UCSD-AML1 (cell line): Measurements from ENCODE around the gene PRKAR1B.
"Not testable (repeated sequence)": the region's sequence is repeated elsewhere in the genome, so short reads cannot be mapped to it uniquely, and the experiment has no call there.

ENCODE experiments used
- DNase-seq: peaks from one replicate; lab custom pipeline; 2025; ENCODE audit not compliant: unreplicated experiment; lab: John Stamatoyannopoulos, UW

PRKAR1B gene

DNA sequence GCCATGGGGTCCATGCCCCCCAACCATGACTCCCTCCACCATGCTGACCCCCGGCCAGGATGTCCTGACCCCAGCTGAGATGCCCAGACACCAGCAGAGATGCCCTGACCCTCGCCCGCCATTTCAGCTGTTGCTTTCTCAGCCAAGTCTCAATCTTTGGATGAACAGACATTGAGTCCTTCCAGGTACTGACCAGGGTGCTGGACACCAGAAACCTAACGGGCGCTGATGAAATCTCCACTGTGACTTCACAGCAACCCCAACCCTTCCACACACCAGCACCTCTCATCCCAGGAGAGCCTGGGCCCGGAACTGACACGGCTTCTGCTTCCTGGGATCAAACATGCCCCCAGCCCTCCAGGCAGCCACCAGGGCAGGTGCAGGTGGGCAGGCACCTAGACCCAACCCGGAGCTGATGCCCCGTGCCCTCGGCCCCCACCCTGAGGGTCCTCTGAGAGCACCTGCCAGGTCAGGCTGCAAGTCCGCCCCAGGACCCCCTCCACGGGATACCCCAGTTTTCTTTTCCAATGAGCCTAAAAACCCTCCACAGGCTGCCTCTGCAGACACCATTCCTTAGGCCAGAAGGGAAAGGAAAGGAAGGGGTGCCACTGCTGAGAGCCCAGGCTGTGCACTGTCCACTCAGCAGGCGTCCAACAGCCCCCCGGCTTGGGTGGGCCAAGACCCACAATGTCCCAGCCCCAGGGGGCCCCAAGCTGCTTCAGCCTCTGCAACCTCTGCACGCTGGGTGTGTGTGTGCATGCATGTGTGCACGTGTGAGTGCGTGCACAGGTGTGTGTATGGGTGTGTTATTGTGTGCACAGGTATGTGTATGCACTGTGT is 164.1 kb downstream of the PRKAR1B start:
- no peak for DNase-seq

DNA sequence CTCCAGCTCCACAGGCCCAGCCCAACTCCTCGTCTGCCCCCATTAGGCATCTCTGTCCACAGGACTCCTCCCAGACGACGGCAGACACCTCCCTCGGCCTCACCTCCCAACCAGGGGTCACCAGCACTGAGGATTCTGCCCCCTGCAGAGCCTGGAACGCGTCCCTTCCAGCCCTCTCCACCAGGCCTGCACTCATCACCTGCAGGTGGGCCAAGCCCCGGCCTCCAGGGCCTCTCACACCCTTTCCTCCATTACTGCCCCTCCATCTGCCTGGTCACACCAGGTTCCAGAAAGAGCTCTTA is 164.8 kb downstream of the PRKAR1B start:
- no peak for DNase-seq

DNA sequence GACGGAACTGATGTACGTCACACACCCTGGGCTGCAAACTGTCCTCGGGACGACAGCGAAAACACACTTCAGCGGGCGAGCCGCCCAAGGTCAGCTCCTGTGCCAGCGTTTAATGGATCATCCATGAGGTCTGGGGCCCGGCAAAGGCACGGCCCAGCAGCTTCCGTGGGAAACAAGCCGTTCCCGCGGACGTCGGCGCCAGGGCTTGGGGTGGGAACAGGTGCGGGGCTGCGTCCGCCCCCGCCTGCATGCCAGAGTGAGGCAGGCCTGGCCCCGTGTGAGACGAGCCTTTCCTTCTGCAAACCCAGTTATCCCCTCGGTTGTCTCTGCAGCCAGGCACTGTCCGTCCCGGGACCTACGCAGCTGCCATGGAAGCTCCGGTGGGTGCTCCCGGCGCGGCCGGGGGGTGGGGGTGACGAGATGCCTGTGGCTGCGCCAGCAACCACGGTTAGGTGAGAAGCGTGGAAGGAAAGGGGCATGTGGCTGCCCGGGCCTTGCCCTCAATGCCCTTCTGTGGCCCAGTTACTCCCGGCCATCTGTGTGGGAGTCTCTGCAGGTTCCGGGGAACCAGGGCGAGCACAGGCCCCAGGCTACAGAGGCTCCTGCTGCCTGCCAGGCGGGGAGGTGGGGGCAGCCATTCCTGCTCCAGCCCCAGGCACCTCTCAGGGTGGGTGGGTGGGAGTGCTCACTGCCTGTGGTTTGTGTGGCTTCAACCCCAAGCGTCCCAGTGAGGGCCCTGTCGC is 165.3 kb downstream of the PRKAR1B start:
- DNase-seq: no peak

DNA sequence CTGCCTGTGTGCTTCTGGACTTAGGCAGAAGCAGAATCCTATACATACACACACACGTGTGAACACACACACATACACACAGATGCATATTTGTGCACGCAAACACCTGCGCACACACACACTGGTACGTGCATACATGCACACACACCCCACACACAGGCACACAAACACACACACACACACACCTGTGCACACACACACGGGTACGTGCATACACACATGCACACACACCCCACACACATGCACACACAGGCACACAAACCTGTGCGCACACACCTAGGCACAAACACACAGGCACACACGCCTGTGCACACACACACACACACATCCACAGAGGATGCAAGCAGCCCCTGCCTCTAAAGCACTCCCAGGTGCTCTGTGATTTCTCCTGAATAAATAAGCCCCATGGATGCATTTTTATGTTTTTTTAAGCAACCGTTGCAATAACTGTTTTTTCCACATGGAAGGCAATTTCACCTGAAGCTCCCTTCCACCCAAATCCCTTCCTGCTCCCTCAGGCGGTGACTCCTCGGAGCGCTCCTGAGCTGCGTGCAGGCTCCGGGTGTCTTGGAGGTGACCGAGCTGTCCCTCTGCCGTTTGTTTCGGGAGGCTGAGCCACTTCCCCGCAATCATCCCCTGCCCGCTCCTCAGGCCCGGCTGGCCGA is 166.0 kb downstream of the PRKAR1B start:
- DNase-seq: no peak

DNA sequence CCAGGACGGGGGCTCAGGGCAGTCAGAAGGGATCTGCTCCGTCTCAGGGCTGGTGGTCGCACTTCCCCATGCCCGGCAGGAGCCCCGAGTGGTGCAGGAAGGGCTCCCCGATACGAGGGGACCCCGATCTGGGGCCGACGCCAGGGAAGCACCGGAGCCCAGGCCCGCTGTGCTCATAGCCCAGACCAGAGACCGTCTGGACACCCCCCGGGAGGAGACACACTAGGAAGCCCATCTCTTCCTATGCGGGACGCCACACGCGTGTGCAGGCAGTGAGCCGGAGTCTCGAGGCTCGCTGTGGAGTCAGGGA is 167.7 kb downstream of the PRKAR1B start:
- DNase-seq: no peak

DNA sequence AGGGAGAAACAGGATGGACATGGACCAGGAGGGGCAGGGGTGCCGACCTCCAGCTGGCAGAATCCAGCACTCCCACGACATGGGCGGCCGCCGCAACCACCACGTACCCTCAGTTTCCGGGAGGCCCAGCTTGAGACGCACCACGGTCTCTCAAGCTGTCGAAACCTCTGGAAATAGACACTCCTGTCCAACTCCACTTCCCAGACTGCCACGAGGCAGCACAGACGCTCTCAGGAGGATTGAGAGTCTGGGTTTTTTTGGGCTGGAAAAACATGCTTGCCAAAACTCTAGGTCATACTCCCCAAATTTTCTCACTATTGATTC is 169.6 kb downstream of the PRKAR1B start:
- no peak for DNase-seq

DNA sequence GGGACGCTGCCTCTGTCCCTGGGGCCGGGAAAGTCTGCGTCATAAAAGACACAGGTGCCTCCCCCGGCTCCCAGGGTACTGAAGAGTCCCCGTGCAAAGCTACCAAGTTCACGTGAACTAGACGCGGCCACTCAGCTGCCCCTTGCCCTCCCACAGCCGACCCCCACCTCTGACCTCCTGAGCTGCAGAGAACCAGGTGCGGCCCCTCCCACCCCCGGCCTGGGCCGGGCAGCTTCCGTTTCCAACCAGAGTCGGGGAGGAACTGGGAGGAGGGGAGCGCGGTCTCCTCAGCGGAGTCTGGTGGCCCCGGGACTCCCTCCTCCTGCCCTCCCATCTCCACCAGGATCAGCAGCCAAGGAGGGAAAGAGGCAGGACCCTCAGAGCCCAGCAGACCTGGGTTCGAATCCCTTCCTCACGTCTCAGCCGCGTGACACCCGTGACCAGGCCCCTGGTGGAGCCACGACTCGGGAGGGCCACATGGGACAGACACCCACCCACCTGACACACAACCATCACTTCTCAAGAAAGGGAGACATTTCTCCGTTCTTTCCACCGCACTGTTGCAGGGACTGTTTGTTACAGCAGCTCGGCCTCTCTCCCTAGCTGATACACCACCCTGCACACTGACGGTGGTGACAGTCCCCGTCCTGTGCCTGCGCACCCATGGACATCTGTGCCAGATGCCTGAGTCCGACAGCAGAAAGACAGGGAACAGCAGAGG is 170.1 kb downstream of the PRKAR1B start:
- no peak for DNase-seq

DNA sequence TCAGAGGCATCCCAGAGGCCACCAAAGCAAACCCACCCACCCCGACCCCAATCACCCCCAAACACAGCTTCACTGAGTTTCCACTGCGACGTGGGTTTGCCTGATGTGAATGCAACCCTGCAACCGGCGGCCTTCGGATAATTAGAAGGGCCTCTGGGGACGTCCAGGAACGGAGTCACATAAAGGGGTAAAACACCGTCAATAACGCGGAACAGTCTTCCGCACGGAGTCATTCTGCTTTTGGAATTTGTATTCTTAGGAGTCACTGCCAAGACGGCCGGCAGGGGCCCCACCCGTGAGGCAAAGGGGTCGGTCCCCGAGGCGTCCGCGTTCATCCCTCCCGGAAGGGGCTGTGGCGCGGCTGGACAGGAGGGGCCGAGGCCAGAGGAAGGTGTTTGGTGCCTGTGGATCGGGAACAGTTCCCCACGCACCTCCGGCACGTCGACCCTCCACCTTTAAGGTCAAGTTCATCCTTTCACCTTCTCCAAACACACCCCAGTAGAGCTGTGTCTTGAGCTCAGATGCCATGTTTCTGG is 170.7 kb downstream of the PRKAR1B start:
- no peak for DNase-seq

DNA sequence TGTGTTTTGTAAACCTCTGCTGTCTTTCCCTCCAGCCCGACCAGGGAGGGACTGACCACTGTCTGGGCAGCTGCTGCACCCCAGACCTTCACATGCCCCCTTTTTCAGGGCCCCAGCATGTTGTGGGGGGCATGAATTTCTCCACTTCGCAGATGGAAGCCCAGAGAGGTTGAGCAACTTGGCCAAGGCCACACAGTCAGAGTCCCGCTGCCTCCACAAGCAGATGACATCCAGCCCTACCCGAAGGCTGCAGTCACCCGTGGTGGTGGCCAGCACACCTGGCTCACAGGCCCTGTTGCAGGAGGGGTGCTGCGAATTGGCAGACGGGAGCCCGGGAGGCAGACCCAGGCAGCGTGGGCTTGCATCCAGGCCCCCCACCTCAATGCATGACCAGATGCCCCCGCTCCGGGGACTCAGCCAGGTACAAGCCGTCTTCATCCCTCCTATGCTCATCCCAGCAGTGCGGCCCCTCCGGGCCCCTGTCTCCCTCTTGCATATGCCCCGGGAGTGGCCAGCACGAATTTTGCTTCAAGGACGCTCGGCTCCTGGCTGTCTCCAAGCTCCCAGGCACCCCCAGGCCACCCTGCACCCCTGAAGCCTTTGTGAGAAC is 171.4 kb downstream of the PRKAR1B start:
- DNase-seq: no peak

DNA sequence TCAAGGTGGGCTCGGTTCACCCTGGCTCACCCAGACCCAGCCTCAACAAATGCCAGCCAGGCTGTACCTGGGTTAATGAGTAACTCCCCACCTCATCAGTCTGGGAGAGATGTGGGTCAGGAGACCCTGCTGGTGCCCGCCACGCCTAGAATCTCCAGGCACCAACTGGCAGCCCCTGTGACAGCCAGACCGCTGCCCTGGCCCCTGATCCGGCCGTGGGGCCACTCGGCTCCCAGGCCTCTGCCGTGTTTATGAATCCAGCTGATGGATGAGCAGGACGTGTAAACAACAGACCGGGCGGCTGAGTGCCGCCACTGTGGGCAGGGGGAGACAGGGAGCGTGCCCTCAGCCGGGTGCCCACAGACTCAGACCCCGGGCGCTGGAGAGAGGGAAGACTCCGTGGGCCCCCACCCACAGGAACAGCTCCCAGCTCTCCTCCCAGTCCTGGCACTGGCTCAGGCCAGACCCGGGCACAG is 173.4 kb downstream of the PRKAR1B start:
- no peak for DNase-seq

DNA sequence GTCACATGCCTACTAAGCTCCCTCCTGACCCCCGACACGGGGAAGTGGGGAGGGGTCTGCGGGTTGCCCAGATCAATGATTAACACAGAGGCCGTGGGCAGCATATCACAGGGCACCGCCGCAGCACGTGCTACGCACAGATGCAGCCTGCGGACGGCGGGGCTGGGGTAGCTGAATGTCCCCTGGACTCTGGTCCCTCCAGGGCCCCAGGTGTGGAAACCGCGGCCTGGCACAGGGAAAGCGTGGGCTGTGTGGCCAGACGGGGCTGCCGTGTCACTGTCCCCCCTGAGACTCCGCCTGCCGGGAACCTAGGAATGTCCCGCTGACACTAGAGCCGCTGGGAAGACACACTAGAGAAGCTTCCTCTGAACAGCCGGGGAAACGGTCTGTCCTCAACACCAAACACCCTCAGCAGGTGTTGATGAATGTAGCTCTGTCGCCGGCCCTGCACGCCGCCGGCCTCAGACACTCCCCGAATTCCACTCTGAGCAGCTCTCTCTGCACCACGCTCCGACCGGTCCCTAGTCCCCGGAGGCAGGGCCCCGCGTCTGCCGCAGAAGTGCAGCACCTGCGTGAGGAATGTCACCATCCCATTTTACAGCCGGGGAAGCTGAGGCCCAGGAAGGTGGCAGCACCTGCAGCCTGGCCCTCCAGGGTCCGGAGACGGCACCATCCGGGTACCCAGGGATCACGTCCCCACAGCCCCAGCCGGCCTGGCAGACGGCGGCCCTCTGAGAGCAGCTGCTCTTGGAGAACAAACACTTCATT is 174.0 kb downstream of the PRKAR1B start:
- no peak for DNase-seq

DNA sequence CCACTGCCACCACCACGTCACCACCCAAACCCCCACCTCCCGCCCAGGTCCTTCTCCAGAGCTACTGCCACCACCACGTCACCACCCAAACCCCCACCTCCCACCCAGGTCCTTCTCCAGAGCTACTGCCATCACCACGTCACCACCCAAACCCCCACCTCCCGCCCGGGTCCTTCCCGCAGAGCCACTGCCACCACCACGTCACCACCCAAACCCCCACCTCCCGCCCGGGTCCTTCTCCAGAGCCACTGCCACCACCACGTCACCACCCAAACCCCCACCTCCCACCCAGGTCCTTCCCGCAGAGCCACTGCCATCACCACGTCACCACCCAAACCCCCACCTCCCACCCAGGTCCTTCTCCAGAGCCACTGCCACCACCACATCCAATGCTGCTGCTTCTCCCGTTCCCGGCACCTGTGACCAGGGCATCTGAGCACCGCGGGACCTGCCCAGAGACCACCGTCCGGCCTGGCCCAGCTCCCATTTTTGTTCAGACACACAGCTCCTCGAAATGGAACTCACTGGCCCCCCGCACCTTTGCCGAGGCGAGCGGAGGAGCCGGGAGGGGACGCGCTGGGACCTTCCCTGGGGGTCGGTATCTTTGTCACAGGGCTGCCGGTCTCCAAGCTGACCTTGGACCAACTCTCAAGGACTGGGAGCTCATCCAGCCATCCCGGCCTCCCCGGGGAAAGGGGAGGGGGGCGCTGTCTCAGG is 174.8 kb downstream of the PRKAR1B start:
- not testable (repeated sequence) for DNase-seq

DNA sequence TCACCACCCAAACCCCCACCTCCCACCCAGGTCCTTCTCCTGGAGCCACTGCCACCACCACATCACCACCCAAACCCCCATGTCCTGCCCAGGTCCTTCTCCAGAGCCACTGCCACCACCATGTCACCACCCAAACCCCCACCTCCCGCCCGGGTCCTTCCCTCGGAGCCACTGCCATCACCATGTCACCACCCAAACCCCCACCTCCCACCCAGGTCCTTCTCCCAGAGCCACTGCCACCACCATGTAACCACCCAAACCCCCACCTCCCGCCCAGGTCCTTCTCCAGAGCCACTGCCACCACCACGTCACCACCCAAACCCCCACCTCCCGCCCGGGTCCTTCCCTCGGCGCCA is 175.5 kb downstream of the PRKAR1B start:
- not testable (repeated sequence) for DNase-seq

DNA sequence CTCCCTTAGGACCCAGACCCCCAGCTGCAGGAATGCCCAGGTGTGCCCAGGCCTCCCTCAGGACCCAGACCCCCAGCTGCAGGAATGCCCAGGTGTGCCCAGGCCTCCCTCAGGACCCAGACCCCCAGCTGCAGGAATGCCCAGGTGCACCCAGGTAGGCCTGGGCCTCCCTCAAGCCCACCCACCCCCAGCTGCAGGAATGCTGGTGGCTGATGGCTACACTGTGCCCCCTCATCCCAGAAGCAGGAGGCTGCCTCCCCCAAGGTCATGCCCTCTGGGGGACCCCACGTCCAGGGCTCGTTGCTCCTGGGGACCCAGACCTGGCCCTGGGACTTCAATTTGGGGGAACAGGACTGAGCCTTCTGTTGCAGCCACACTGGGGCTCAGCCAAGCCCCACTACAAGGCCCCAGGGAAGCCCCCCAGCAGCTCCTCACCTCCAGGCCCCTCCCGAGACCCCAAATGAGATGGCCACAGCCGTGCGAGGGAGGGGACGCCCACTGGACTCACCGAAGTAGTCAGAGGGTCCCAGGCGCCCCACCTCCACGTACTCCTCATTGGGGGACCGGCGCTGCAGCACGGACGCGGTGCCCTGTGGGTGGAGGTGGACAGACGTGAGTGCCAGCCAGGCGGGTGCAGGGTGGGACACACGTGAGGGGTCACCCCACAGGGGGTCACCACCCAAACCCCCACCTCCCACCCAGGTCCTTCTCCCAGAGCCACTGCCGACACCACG is 176.0 kb downstream of the PRKAR1B start:
- no peak for DNase-seq

DNA sequence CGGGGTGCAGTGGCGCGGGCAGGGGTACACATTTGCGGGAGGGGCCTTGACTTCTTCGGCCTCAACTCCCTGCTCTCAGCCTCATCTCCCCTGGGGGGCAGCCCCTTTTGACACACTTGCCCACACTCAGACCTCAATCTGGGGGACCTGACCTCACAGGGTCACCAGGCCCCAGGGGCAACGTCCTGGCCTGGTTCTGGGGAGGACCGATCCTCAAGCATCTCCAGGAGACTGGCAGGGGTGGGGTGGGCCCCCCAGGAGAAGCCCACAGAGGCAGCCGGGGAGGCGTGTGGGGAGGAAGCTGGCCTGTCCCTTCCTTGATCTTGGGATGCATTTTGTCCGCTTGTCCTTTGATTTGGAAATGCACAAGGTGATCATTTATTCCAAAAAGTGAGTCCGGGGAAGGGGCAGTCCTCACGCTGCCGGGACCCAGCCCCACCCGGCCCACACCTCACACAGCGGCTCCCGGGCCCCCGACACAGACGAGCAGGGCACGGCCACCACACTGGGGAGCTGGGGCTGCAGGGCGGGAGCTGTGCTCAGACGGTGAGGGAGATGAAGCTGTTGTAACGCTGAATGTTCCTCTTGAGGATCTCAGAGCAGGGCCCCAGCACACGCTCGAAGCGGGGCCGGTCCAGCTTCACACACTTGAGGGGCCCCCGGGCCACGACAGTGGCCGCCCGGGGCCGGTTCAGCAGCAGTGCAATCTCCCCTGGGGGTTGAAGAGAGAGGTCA is 177.0 kb downstream of the PRKAR1B start:
- DNase-seq: no peak

DNA sequence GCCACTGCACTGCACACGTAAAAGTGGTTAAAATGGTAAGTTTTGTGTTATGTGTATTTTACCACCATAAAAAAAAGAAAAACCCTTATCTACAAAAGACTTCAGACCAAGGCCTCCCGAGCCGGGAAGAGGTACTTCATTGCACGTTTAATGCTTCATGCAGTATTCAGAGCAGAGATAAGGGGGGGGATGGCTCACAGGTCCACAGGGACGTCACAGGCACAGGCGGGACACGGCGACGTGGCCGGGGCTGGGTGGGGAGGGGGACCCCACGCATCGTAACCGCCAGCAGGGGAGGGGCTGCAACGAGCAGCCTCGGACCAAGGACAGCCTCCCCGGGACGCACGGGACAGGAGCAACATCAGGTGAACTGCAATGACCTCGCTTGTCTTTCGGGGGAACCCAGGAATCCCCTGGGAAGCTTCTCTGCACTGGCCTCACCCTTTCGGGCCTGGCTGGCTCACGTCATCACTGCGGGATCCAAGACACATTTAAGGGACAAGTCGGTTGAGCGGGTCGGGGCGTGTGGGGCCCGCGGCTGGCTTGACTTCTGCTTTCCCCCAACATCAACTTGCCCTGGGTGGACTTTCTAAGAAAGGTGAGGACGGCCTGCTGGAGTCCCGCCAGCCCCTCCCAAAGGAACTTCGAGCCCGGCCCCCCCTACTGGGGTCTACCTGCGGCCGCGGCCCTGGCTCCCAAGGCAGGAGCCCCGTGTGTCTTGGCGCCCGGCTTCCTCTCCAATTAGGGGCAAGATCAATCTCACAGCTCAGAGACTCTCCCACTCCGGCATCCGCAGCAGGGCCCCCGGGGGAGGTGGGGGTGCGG is 177.8 kb downstream of the PRKAR1B start:
- no peak for DNase-seq

DNA sequence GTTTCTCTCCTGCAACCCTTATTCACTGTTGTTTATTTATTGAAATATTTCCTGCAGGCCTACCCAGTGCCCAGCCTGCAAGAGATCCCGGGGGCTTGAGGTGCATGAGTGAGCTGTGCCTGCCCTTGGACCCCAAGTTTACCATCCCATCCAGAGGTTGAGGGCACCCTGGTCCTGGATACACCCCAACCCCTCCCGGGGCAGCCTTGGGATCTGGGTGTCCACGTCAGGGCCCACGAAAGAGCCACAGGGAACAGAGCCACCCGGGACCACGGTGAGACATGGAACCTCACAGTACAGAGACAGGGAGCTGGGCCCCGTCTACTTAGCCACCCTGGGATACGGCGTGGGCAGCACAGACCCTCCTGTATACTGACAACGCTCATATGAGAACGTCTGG is 178.7 kb downstream of the PRKAR1B start:
- DNase-seq: no peak
